ENCODE measurements around the gene FAM170B. TPM values are rescaled to one million over a fixed set of nuclear protein-coding genes. Genes with fewer than 3 reads are reported as not detected.

The FAM170B gene
- polyA plus RNA-seq, 5 donors = not detected

Other genes starting within 250 kb of the FAM170B start
- gene LRRC18, start 194.2 kb downstream of the FAM170B start, polyA plus RNA-seq (ENCODE audit: insufficient read depth in 1 of 5, insufficient read length in 5 of 5, low replicate concordance in 1 of 5) = 1 to 10 TPM; 1.1 to 2.5 (median 1.7) TPM
- 10 to 100 TPM; 28.7 to 34.3 (median 30.6) TPM for gene VSTM4, start 18.5 kb downstream of the FAM170B start, polyA plus RNA-seq (ENCODE audit: insufficient read depth in 1 of 5, insufficient read length in 5 of 5, low replicate concordance in 1 of 5)
- gene TMEM273, start 54.4 kb upstream of the FAM170B start, polyA plus RNA-seq (ENCODE audit: insufficient read depth in 1 of 5, insufficient read length in 5 of 5, low replicate concordance in 1 of 5) = 10 to 100 TPM in 1 of 5 donors, 1 to 10 TPM in 4; 5.8 to 10.4 (median 7.3) TPM
- under 1 TPM in 2 of 5 donors, not detected in 3; 0.04 to 0.76 TPM for gene C10orf71, start 165.1 kb upstream of the FAM170B start, polyA plus RNA-seq (ENCODE audit: insufficient read depth in 1 of 5, insufficient read length in 5 of 5, low replicate concordance in 1 of 5)

All from right lung (tissue), 5 donors.